ENCODE data around the gene DIPK2B. TPM values are rescaled to one million over a fixed set of nuclear protein-coding genes. Genes with fewer than 3 reads are reported as not detected.
A peak's percentile ranks its signal among the peaks of the same experiment; 100 is the strongest.

Gene DIPK2B
- total and polyA plus RNA-seq, 10 of the 15 experiments (the other 5 are each of a cell fraction or from before 2014, with no cell fraction given) = not detected

DNA sequence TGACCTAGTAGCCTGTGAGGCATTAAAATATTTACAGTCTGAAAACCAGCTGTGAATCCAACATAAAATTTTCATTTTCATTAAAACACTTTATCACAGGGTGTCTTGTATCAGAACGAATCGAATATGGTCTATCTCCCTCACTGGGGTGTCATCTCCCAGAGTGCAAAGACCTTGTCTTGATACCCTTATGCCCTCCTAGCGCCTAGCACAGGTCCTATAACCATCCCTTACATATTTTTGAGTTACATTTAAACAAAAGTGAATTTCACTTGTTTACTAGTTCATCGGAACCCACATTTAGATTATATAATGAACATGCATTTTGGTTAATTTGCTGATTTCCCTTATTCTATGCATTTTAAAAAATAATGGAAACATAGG lies 14.0 kb downstream of the DIPK2B start:
- Histone ChIP-seq H3K9me3 (replicated peaks; ENCODE audit: control insufficient read depth, insufficient read depth, low read length) (no peaks in the 10 kb centered on the region), H3K27ac (ENCODE audit: control insufficient read depth, insufficient read depth) (no peak overlapping the region), H3K4me1 (ENCODE audit: control insufficient read depth, insufficient read depth, low read length) (no peaks in the 10 kb centered on the region), H3K27me3 (replicated peaks in 1 of 2; ENCODE audit: control insufficient read depth in 2 of 2, insufficient read depth in 2 of 2, low read length in 1 of 2) (no peaks in the 10 kb centered on the region; a peak in 1 of 4 replicates), H3K79me2 (ENCODE audit: control insufficient read depth, insufficient read depth, low read length) (no peaks in the 10 kb centered on the region), H3K36me3 (ENCODE audit: control insufficient read depth in 2 of 2, insufficient read depth in 2 of 2, low read length in 1 of 2) (no peaks in the 10 kb centered on the region), H4K20me1 (ENCODE audit: control insufficient read depth, insufficient read depth) (no peaks in the 10 kb centered on the region), H3K4me3 (no peak overlapping the region), H3K9ac (ENCODE audit: control insufficient read depth, insufficient read depth, low read length) (no peak overlapping the region), H3K4me2 (ENCODE audit: control insufficient read depth, insufficient read depth) (no peak overlapping the region), H2AFZ (ENCODE audit: control insufficient read depth, low read depth, low read length) (no peak overlapping the region)
- ChIA-PET RAD21 (ENCODE audit: unreplicated experiment) (interaction anchor here (0.6 to 2.5 kb wide), 2 partner anchors 844 to 1228 kb away, joined by 4 to 7 read pairs; no protein-coding TSS in a partner anchor), CTCF (interaction anchor here (0.6 to 3.0 kb wide), 12 partner anchors 8 to 1372 kb away, joined by 3 to 15 read pairs (median 4); no protein-coding TSS in a partner anchor), SMC1A (ENCODE audit: uncharacterized antibody, unreplicated experiment) (interaction anchor here (0.5 to 1.8 kb wide), 7 partner anchors 26 to 1228 kb away, joined by 3 to 8 read pairs (median 3); no protein-coding TSS in a partner anchor), POLR2A (interaction anchor here (0.6 kb wide), 1 partner anchor 574 kb away, joined by 3 read pairs; no protein-coding TSS in a partner anchor)
- ATAC-seq = peak; percentile 51
- no peak for DNase-seq (ENCODE audit: low read depth, low spot score)
- no TSS peak for BruUV-seq (replicated peaks)
- in situ Hi-C loops (cut with MboI) (no loop called here), intact Hi-C loops (cut with micrococcal nuclease; ENCODE audit: unreplicated experiment) (loop anchor here (2.0 kb wide), 2 partner anchors 110 to 1228 kb away; no protein-coding TSS in a partner anchor)
- WGBS (ENCODE audit: insufficient coverage, insufficient replicate concordance, low lambda C conversion rate, missing lambda C conversion rate) = 24% methylated on average over 4 of the region's 4 CpGs
- no peak for FAIRE-seq
- TF ChIP-seq, protein P1, sequence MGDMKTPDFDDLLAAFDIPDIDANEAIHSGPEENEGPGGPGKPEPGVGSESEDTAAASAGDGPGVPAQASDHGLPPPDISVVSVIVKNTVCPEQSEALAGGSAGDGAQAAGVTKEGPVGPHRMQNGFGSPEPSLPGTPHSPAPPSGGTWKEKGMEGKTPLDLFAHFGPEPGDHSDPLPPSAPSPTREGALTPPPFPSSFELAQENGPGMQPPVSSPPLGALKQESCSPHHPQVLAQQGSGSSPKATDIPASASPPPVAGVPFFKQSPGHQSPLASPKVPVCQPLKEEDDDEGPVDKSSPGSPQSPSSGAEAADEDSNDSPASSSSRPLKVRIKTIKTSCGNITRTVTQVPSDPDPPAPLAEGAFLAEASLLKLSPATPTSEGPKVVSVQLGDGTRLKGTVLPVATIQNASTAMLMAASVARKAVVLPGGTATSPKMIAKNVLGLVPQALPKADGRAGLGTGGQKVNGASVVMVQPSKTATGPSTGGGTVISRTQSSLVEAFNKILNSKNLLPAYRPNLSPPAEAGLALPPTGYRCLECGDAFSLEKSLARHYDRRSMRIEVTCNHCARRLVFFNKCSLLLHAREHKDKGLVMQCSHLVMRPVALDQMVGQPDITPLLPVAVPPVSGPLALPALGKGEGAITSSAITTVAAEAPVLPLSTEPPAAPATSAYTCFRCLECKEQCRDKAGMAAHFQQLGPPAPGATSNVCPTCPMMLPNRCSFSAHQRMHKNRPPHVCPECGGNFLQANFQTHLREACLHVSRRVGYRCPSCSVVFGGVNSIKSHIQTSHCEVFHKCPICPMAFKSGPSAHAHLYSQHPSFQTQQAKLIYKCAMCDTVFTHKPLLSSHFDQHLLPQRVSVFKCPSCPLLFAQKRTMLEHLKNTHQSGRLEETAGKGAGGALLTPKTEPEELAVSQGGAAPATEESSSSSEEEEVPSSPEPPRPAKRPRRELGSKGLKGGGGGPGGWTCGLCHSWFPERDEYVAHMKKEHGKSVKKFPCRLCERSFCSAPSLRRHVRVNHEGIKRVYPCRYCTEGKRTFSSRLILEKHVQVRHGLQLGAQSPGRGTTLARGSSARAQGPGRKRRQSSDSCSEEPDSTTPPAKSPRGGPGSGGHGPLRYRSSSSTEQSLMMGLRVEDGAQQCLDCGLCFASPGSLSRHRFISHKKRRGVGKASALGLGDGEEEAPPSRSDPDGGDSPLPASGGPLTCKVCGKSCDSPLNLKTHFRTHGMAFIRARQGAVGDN (IDR thresholded peaks at IDR 0.05) = no peak
- TF ChIP-seq RELA (IDR thresholded peaks at IDR 0.05; ENCODE audit: borderline replicate concordance, partially characterized antibody) (no peak), TARDBP (IDR thresholded peaks at IDR 0.05; ENCODE audit: borderline replicate concordance) (no peak), WRNIP1 (IDR thresholded peaks at IDR 0.05; ENCODE audit: borderline replicate concordance, low read depth, low read length) (no peak), ZNF384 (IDR thresholded peaks at IDR 0.05; ENCODE audit: borderline replicate concordance, low read depth, low read length) (no peak), STAT3 (IDR thresholded peaks at IDR 0.05; ENCODE audit: low read depth, low read length) (no peak)
- TF ChIP-seq, protein P2, sequence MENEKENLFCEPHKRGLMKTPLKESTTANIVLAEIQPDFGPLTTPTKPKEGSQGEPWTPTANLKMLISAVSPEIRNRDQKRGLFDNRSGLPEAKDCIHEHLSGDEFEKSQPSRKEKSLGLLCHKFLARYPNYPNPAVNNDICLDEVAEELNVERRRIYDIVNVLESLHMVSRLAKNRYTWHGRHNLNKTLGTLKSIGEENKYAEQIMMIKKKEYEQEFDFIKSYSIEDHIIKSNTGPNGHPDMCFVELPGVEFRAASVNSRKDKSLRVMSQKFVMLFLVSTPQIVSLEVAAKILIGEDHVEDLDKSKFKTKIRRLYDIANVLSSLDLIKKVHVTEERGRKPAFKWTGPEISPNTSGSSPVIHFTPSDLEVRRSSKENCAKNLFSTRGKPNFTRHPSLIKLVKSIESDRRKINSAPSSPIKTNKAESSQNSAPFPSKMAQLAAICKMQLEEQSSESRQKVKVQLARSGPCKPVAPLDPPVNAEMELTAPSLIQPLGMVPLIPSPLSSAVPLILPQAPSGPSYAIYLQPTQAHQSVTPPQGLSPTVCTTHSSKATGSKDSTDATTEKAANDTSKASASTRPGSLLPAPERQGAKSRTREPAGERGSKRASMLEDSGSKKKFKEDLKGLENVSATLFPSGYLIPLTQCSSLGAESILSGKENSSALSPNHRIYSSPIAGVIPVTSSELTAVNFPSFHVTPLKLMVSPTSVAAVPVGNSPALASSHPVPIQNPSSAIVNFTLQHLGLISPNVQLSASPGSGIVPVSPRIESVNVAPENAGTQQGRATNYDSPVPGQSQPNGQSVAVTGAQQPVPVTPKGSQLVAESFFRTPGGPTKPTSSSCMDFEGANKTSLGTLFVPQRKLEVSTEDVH (IDR thresholded peaks at IDR 0.05; ENCODE audit: low read depth, partially characterized antibody) = no peak
- TF ChIP-seq, protein P3, sequence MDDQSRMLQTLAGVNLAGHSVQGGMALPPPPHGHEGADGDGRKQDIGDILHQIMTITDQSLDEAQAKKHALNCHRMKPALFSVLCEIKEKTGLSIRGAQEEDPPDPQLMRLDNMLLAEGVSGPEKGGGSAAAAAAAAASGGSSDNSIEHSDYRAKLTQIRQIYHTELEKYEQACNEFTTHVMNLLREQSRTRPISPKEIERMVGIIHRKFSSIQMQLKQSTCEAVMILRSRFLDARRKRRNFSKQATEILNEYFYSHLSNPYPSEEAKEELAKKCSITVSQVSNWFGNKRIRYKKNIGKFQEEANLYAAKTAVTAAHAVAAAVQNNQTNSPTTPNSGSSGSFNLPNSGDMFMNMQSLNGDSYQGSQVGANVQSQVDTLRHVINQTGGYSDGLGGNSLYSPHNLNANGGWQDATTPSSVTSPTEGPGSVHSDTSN (IDR thresholded peaks at IDR 0.05; ENCODE audit: insufficient replicate concordance, low read depth, low read length) = no peak

All from GM12878 (cell line).